Stimulated activated CD4-positive, alpha-beta T cell treated with anti-CD3 and anti-CD28 coated beads, Interleukin-2, amount 100 ng/mL, for 48 hours (primary cell): ENCODE results near the gene CAPG.
"Not testable (repeated sequence)": the region's sequence is repeated elsewhere in the genome, so short reads cannot be mapped to it uniquely, and the experiment has no call there.

Source experiments
- DNase-seq, 2 donors: peaks; one replicate each; pipeline ENCODE4 v3.0.0-alpha.2; 2020

The CAPG gene

GRCh38 chr2:85409845-85410583, at the start of gene CAPG:
Gene CAPG (minus strand): TSS chr2:85410366. CDS start chr2:85402145, 8,221 bp downstream.
- DNase-seq: no peak

- DNase-seq: no peak
These were observed 49.6 kb upstream of the CAPG start for GRCh38 chr2:85459771-85460170.

- no peak for DNase-seq
These were observed 48.7 kb upstream of the CAPG start for GRCh38 chr2:85458601-85459563.

GRCh38 chr2:85457877-85458316, 47.7 kb upstream of the CAPG start:
- DNase-seq: no peak

- DNase-seq: no peak
These were observed 46.9 kb upstream of the CAPG start for GRCh38 chr2:85457043-85457442.

- DNase-seq: no peak
These were observed 45.5 kb upstream of the CAPG start for GRCh38 chr2:85455552-85456090.

- no peak for DNase-seq
These were observed 43.4 kb upstream of the CAPG start for GRCh38 chr2:85453571-85453970.

- no peak for DNase-seq
These were observed 42.1 kb upstream of the CAPG start for GRCh38 chr2:85452237-85452636.

- no peak for DNase-seq
These were observed 39.0 kb upstream of the CAPG start for GRCh38 chr2:85449214-85449588.

GRCh38 chr2:85448461-85449213, 38.5 kb upstream of the CAPG start:
- no peak for DNase-seq

- no peak for DNase-seq
These were observed 37.0 kb upstream of the CAPG start for GRCh38 chr2:85447222-85447585.

- DNase-seq: no peak
These were observed 36.4 kb upstream of the CAPG start for GRCh38 chr2:85446296-85447221.

- no peak for DNase-seq
These were observed 35.4 kb upstream of the CAPG start for GRCh38 chr2:85445316-85446295.

GRCh38 chr2:85444629-85445172, 34.5 kb upstream of the CAPG start:
- DNase-seq: no peak

GRCh38 chr2:85441864-85442263, 31.7 kb upstream of the CAPG start:
- DNase-seq: no peak

- DNase-seq: no peak
These were observed 30.6 kb upstream of the CAPG start for GRCh38 chr2:85440729-85441128.

GRCh38 chr2:85439986-85440385, 29.8 kb upstream of the CAPG start:
- no peak for DNase-seq

- DNase-seq: not testable (repeated sequence)
These were observed 29.4 kb upstream of the CAPG start for GRCh38 chr2:85439569-85439968.

- no peak for DNase-seq
These were observed 28.9 kb upstream of the CAPG start for GRCh38 chr2:85439025-85439472.
